GM19463 (cell line): ENCODE measurements around the gene EVI2A.
A peak's percentile ranks its signal among the peaks of the same experiment; 100 is the strongest.
"Not testable (repeated sequence)": the region's sequence is repeated elsewhere in the genome, so short reads cannot be mapped to it uniquely, and the experiment has no call there.

Source experiments
- ATAC-seq: cut with Tn5 transposase; IDR thresholded peaks from one replicate; pipeline ENCODE4 v1.9.1; 2021; ENCODE audit warnings: mild to moderate bottlenecking, moderate library complexity; ENCODE audit not compliant: unreplicated experiment

The EVI2A gene

GRCh38 chr17:31321481-31321880 is at the start of gene EVI2A:
TSS of gene EVI2A (minus strand) at chr17:31321622. CDS start at chr17:31319013, 2,609 bp downstream.
- peak; percentile 39 for ATAC-seq

GRCh38 chr17:31369266-31369665 is 47.8 kb upstream of the EVI2A start:
- no peak for ATAC-seq

GRCh38 chr17:31366088-31366487 is 44.7 kb upstream of the EVI2A start:
- no peak for ATAC-seq

GRCh38 chr17:31364012-31364411 is 42.6 kb upstream of the EVI2A start:
- ATAC-seq = no peak

GRCh38 chr17:31357839-31358394 is 36.5 kb upstream of the EVI2A start:
- no peak for ATAC-seq

- no peak for ATAC-seq
Measured at GRCh38 chr17:31357091-31357490, 35.7 kb upstream of the EVI2A start.

- no peak for ATAC-seq
Measured at GRCh38 chr17:31355935-31356334, 34.5 kb upstream of the EVI2A start.

GRCh38 chr17:31349454-31349853 is 28.0 kb upstream of the EVI2A start:
- no peak for ATAC-seq

- not testable (repeated sequence) for ATAC-seq
Measured at GRCh38 chr17:31345191-31345747, 23.8 kb upstream of the EVI2A start.

GRCh38 chr17:31339906-31340661 is 18.7 kb upstream of the EVI2A start:
- no peak for ATAC-seq

- no peak for ATAC-seq
Measured at GRCh38 chr17:31329221-31329620, 7.8 kb upstream of the EVI2A start.

- no peak for ATAC-seq
Measured at GRCh38 chr17:31328160-31328535, 6.7 kb upstream of the EVI2A start.

GRCh38 chr17:31327534-31328159 is 6.2 kb upstream of the EVI2A start:
- ATAC-seq = no peak

- ATAC-seq = no peak
Measured at GRCh38 chr17:31323551-31323950, 2.1 kb upstream of the EVI2A start.

GRCh38 chr17:31321966-31322365 is 544 bp upstream of the EVI2A start:
- no peak for ATAC-seq

- ATAC-seq = no peak
Measured at GRCh38 chr17:31320791-31321190, 631 bp downstream of the EVI2A start.

- no peak for ATAC-seq
Measured at GRCh38 chr17:31320241-31320640, 1.2 kb downstream of the EVI2A start.

GRCh38 chr17:31318851-31319661 is 2.4 kb downstream of the EVI2A start:
- no peak for ATAC-seq

- ATAC-seq = peak; percentile 59
Measured at GRCh38 chr17:31318298-31318801, 3.1 kb downstream of the EVI2A start.

GRCh38 chr17:31314782-31315100 is 6.7 kb downstream of the EVI2A start:
- ATAC-seq = no peak
